Right lobe of liver (tissue), 4 donors: ENCODE measurements around the gene MAP10.

ENCODE experiments used
- POLR2A ChIP-seq: fragments of 450-650 bp; IDR thresholded peaks from one replicate; pipeline ENCODE4 v1.6.1; 2017; ENCODE audit warnings: antibody characterized with exemption, mild to moderate bottlenecking
- TF ChIP-seq, protein P1 (sequence below), 4 donors: fragments of 200-600 bp in 3 of 4; fragments of 450-650 bp in 1 of 4; IDR thresholded peaks; one replicate each; pipeline versions ENCODE4 v1.5.1 to v1.8.0; 2016 to 2022; ENCODE audit warnings: antibody characterized with exemption in 4 of 4, mild to moderate bottlenecking in 2 of 4
- donor health status: DM: no; HTN: no; CAD: no.
- donor health status: DM: no; HTN: no; CAD: no.
- donor health status: DM: no; HTN: yes; CAD: no.

DNA sequence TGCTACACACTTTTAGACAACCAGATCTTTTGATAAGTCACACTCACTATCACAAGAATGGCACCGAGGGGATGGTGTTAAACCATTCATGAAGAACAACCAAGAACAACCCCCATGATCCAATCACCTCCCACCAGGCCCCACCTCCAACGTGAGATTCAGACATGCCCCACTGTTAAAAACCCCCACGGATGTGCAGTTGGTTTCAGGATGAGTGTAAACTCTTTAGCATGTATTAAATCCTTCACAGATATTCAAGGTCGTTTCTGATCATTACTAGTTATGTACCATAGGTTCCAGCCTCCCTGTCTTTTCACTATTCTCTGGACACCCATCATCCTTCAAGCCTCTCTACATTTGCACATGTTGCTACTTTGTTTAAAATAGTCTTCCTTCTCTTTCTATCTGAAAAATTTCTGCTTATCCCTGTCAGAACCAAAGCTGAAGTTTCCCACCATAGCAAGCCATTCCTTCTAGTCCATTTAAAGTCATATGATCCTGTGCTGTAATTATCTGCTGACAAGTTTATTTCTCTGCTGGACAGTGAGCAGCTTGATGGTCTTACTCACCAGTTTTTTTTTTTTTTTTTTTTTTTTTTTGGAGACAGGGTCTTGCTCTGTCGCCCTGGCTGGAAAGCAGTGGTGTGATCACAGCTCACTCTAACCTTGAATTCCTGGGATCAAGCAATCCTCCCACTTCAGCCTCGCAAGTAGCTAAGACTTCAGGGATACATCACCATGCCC lies 36.8 kb downstream of the MAP10 start:
- no peak for TF ChIP-seq POLR2A
- TF ChIP-seq, protein P1, sequence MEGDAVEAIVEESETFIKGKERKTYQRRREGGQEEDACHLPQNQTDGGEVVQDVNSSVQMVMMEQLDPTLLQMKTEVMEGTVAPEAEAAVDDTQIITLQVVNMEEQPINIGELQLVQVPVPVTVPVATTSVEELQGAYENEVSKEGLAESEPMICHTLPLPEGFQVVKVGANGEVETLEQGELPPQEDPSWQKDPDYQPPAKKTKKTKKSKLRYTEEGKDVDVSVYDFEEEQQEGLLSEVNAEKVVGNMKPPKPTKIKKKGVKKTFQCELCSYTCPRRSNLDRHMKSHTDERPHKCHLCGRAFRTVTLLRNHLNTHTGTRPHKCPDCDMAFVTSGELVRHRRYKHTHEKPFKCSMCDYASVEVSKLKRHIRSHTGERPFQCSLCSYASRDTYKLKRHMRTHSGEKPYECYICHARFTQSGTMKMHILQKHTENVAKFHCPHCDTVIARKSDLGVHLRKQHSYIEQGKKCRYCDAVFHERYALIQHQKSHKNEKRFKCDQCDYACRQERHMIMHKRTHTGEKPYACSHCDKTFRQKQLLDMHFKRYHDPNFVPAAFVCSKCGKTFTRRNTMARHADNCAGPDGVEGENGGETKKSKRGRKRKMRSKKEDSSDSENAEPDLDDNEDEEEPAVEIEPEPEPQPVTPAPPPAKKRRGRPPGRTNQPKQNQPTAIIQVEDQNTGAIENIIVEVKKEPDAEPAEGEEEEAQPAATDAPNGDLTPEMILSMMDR (IDR thresholded peaks at IDR 0.05) = no peak
